ENCODE results near the gene USP33.

DNA sequence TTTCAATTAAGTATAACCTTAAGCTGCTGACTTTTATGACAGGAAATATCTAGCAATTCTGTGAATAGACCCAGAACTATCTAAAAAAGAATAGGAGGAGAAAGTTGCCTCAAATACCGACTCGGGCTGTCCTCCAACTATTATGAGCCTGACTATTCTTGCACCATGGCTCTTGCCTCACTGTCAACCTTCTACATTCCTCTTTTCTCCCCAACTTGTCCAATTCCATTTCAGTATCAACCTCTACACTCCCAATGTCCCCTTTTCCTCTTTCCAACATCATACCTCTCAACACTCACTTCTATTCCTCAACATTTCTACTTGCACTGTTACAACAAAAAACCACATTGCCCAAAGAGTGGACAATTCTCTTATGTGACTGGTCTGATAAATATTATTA, 79.5 kb downstream of the USP33 start:
- TF ChIP-seq, protein P1, sequence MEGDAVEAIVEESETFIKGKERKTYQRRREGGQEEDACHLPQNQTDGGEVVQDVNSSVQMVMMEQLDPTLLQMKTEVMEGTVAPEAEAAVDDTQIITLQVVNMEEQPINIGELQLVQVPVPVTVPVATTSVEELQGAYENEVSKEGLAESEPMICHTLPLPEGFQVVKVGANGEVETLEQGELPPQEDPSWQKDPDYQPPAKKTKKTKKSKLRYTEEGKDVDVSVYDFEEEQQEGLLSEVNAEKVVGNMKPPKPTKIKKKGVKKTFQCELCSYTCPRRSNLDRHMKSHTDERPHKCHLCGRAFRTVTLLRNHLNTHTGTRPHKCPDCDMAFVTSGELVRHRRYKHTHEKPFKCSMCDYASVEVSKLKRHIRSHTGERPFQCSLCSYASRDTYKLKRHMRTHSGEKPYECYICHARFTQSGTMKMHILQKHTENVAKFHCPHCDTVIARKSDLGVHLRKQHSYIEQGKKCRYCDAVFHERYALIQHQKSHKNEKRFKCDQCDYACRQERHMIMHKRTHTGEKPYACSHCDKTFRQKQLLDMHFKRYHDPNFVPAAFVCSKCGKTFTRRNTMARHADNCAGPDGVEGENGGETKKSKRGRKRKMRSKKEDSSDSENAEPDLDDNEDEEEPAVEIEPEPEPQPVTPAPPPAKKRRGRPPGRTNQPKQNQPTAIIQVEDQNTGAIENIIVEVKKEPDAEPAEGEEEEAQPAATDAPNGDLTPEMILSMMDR (IDR thresholded peaks at IDR 0.05; ENCODE audit: borderline replicate concordance, extremely low read depth, low read length, poor library complexity, severe bottlenecking): no peak
- TF ChIP-seq EZH2 (IDR thresholded peaks at IDR 0.05; ENCODE audit: borderline replicate concordance, low read depth, low read length, severe bottlenecking): no peak
